Measurements from ENCODE around the gene DGKQ.

The DGKQ gene

DNA sequence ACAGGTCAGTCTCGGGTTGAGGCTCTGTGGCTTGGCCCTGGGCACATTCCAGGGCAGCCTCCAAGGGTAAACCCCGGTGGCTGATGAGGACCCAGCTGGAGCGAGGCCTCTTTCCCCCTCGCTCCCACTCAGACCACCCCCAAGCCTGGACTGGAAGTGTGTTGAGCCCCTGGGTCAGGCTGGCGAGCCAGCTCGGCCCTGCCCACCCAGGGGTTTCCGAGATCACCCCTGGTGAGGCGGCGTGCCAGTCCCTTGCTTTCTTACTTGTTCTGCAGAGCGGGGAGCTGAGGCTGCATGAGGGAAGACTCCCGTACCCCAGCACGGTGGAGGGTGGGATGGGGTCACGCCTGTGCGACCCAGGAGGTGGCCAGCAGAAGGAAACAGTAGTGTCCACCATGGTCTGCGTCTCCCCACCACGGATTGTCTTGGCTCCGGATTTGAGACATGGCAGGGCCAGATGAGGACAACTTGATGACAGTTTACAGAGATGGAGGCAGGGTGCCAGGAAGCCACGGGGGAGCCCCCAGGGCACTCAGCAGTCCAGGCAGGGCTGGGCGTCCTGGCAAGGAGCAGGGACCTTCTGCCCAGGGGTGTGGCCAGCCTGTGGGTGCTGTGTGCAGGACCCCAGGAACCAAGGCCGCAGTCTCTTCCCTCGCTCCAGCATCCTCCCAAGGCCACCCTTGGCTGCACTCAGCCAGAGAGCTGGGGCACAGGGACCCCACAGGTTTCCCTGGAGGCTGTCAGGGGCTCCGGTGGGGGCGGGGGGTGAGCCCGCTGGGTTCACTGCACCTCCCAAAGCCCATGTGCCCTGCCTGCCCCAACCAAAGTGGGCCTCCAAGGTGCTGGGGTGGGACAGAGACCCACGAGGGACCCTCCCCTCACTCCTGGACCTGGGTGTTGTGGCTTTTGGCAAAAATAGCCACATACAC lies 31.5 kb upstream of the DGKQ start:
- Histone ChIP-seq H3K4me2 (ENCODE audit: low read length) (no peak overlapping the region), H4K20me1 (ENCODE audit: insufficient read depth, low read length) (no peaks in the 10 kb centered on the region), H3K4me3 (ENCODE audit: low read length) (no peak overlapping the region), H3K36me3 (replicated peaks; ENCODE audit: low read depth, low read length) (no peaks in the 10 kb centered on the region), H2AFZ (ENCODE audit: low read depth, low read length) (no peak overlapping the region), H3K27me3 (ENCODE audit: low read depth, low read length) (peaks cover 22% of the 10 kb centered on the region), H3K79me2 (ENCODE audit: low read length) (no peaks in the 10 kb centered on the region), H3K27ac (ENCODE audit: low read length) (no peak overlapping the region), H3K9me3 (ENCODE audit: insufficient read depth, low read length) (no peaks in the 10 kb centered on the region), H3K4me1 (ENCODE audit: low read length) (0 out of 2 replicates have a peak, but pooled peaks cover 4% of the 10 kb centered on the region), H3K9ac (ENCODE audit: low read length) (no peak overlapping the region)
- no peak for TF ChIP-seq EZH2phosphoT487 (IDR thresholded peaks at IDR 0.05; ENCODE audit: low read depth)
- TF ChIP-seq, protein P1, sequence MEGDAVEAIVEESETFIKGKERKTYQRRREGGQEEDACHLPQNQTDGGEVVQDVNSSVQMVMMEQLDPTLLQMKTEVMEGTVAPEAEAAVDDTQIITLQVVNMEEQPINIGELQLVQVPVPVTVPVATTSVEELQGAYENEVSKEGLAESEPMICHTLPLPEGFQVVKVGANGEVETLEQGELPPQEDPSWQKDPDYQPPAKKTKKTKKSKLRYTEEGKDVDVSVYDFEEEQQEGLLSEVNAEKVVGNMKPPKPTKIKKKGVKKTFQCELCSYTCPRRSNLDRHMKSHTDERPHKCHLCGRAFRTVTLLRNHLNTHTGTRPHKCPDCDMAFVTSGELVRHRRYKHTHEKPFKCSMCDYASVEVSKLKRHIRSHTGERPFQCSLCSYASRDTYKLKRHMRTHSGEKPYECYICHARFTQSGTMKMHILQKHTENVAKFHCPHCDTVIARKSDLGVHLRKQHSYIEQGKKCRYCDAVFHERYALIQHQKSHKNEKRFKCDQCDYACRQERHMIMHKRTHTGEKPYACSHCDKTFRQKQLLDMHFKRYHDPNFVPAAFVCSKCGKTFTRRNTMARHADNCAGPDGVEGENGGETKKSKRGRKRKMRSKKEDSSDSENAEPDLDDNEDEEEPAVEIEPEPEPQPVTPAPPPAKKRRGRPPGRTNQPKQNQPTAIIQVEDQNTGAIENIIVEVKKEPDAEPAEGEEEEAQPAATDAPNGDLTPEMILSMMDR (IDR thresholded peaks at IDR 0.05; ENCODE audit: low read depth, low read length), result no peak

DNA sequence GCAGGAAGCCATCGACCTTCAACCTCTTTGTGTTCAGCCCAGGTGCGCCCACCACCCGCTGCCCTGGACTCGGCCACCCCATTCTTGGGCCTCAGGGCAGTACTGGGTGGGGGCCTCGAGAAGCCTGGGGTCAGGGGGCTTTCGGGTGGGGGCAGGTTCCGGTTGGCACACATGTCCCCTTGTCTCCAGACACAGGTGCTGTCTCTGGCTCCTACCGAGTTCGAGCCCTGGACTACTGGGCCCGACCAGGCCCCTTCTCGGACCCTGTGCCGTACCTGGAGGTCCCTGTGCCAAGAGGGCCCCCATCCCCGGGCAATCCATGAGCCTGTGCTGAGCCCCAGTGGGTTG lies 30.7 kb upstream of the DGKQ start:
- Histone ChIP-seq H3K4me1 (ENCODE audit: low read length) (0 out of 2 replicates have a peak, but pooled peaks cover 4% of the 10 kb centered on the region), H4K20me1 (ENCODE audit: insufficient read depth, low read length) (no peaks in the 10 kb centered on the region), H3K9ac (ENCODE audit: low read length) (no peak overlapping the region), H3K9me3 (ENCODE audit: insufficient read depth, low read length) (no peaks in the 10 kb centered on the region), H2AFZ (ENCODE audit: low read depth, low read length) (no peak overlapping the region), H3K27me3 (ENCODE audit: low read depth, low read length) (peaks cover 24% of the 10 kb centered on the region), H3K36me3 (replicated peaks; ENCODE audit: low read depth, low read length) (no peaks in the 10 kb centered on the region), H3K27ac (ENCODE audit: low read length) (no peak overlapping the region), H3K79me2 (ENCODE audit: low read length) (no peaks in the 10 kb centered on the region), H3K4me3 (ENCODE audit: low read length) (no peak overlapping the region), H3K4me2 (ENCODE audit: low read length) (no peak overlapping the region)
- TF ChIP-seq EZH2phosphoT487 (IDR thresholded peaks at IDR 0.05; ENCODE audit: low read depth), result no peak

DNA sequence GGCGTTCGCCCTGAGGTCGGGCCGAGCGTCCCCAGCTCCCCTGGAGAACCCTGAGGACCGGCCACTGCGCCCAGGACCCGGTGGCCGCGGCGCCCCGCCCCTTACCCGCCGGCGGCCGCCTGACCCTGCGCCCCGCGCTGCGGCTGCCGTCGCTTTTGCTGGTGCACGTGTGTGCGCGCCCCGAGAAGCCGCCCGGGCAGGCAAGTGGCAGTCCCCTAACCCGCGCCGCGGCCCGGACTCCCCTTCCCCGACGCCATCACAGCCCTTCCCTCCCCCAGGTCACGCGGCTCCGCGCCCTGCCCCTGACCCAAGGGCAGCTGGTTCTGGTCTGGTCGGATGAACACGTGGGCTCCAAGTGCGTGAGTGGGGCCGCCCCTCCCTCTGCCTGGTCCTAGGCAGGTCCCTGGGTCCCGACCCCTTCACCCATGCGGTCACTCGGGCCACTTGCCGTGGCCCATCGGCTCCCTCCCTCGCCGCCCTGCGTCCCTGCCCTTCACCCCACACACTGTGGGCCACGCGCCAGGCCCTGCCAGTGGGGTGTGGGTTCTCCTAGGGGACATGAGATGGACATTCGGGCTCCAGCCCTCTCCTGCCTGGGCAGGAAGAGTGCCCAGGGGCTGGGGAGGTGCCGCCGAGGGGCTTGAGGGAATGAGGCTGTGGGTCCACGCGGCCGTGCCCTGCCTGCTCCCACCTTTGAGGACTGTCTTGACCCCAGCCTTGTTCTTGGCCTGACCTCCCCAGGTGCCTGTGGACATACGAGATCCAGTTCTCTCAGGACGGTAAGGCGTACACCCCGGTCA lies 30.1 kb upstream of the DGKQ start:
- no peak overlapping the region for H3K9ac ChIP-seq (ENCODE audit: low read length)
- H3K27me3 ChIP-seq (ENCODE audit: low read depth, low read length), result peaks cover 21% of the 10 kb centered on the region
- TF ChIP-seq EZH2phosphoT487 (IDR thresholded peaks at IDR 0.05; ENCODE audit: low read depth), result no peak
- TF ChIP-seq, protein P1 (IDR thresholded peaks at IDR 0.05; ENCODE audit: low read depth, low read length), result no peak
- no peak overlapping the region for H3K27ac ChIP-seq (ENCODE audit: low read length)
- H3K36me3 ChIP-seq (replicated peaks; ENCODE audit: low read depth, low read length), result no peaks in the 10 kb centered on the region
- H2AFZ ChIP-seq (ENCODE audit: low read depth, low read length), result no peak overlapping the region
- no peaks in the 10 kb centered on the region for H3K4me1 ChIP-seq (ENCODE audit: low read length)
- no peaks in the 10 kb centered on the region for H3K79me2 ChIP-seq (ENCODE audit: low read length)
- no peaks in the 10 kb centered on the region for H3K9me3 ChIP-seq (ENCODE audit: insufficient read depth, low read length)
- H3K4me3 ChIP-seq (ENCODE audit: low read length), result no peak overlapping the region
- H3K4me2 ChIP-seq (ENCODE audit: low read length), result no peak overlapping the region
- no peaks in the 10 kb centered on the region for H4K20me1 ChIP-seq (ENCODE audit: insufficient read depth, low read length)

DNA sequence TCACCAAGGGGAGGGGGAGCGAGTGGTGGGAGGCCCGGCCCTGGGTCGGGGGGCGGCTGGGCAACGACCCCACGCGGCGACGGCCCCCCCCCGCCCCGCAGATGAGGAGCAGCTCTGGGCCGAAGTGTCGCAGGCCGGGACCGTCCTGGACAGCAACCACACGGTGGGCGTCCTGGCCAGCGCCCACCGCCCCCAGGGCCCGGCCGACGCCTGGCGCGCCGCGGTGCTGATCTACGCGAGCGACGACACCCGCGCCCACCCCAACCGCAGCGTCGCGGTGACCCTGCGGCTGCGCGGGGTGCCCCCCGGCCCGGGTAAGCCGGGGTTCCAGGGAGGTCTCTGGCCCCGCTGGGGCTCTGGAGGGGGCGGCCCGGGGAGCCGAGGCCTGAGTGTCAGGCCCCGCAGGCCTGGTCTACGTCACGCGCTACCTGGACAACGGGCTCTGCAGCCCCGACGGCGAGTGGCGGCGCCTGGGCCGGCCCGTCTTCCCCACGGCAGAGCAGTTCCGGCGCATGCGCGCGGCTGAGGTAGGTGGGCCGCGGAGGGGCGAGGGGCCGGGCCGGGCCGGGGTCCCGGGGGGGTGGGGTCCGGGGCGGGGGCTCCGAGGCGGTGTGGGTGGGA lies 29.4 kb upstream of the DGKQ start:
- Histone ChIP-seq H2AFZ (ENCODE audit: low read depth, low read length) (no peak overlapping the region), H3K4me1 (ENCODE audit: low read length) (no peaks in the 10 kb centered on the region), H4K20me1 (ENCODE audit: insufficient read depth, low read length) (no peaks in the 10 kb centered on the region), H3K27me3 (ENCODE audit: low read depth, low read length) (peaks cover 21% of the 10 kb centered on the region), H3K9me3 (ENCODE audit: insufficient read depth, low read length) (no peaks in the 10 kb centered on the region), H3K4me3 (ENCODE audit: low read length) (no peak overlapping the region), H3K27ac (ENCODE audit: low read length) (no peak overlapping the region), H3K9ac (ENCODE audit: low read length) (no peak overlapping the region), H3K36me3 (replicated peaks; ENCODE audit: low read depth, low read length) (no peaks in the 10 kb centered on the region), H3K79me2 (ENCODE audit: low read length) (no peaks in the 10 kb centered on the region), H3K4me2 (ENCODE audit: low read length) (no peak overlapping the region)
- no peak for TF ChIP-seq EZH2phosphoT487 (IDR thresholded peaks at IDR 0.05; ENCODE audit: low read depth)
- TF ChIP-seq, protein P1 (IDR thresholded peaks at IDR 0.05; ENCODE audit: low read depth, low read length), result no peak
